Measurements from ENCODE around the gene GPR107. TPM values are rescaled to one million over a fixed set of nuclear protein-coding genes. Genes with fewer than 3 reads are reported as not detected.
A peak's percentile ranks its signal among the peaks of the same experiment; 100 is the strongest.
"Not testable (repeated sequence)": the region's sequence is repeated elsewhere in the genome, so short reads cannot be mapped to it uniquely, and the experiment has no call there.

Gene GPR107
- 32.2 and 33.7 TPM in 2 replicates for total RNA-seq (2014; rRNA removed; shearing (Covaris generic))

DNA sequence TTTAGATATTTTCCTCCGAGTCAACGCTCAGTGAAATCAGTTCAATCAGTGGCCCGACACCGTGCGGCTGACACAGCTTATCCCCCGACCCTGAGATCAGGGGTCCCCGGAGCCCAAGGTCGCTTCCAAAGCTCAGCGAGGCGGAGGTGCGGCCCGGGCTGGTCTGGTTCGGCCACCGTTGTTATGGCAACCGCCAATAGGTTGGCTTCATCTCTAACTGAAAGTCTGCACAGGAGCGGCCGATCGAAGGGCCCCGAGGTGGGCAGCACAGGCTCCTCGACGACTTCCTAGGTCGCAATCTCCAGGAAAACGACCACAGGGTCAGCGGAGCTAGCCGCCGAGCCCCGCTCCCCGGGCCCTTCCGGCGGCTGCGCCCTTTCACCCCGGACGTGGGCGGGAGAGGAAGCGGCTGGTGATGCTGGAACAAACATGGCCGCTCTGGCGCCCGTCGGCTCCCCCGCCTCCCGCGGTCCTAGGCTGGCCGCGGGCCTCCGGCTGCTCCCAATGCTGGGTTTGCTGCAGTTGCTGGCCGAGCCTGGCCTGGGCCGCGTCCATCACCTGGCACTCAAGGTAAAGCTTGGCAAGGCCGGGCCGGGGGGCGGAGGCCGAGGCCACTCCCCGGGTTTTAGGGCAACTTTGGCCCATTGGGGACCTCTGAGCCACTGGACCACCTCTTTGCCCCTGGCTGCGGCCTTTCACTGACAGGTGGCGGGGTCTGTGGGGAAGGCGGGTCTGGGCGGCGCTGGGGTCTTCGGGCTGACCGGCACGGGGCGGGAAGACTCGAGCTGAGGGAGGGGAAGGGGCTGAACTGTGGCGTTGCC, at the start of gene GPR107:
Gene GPR107 (plus strand): TSS at position 403 of the 821 bp plus-strand sequence. CDS start 27 bp downstream, at position 430.
- DNase-seq (ENCODE audit: low read depth), result peak; percentile 74

DNA sequence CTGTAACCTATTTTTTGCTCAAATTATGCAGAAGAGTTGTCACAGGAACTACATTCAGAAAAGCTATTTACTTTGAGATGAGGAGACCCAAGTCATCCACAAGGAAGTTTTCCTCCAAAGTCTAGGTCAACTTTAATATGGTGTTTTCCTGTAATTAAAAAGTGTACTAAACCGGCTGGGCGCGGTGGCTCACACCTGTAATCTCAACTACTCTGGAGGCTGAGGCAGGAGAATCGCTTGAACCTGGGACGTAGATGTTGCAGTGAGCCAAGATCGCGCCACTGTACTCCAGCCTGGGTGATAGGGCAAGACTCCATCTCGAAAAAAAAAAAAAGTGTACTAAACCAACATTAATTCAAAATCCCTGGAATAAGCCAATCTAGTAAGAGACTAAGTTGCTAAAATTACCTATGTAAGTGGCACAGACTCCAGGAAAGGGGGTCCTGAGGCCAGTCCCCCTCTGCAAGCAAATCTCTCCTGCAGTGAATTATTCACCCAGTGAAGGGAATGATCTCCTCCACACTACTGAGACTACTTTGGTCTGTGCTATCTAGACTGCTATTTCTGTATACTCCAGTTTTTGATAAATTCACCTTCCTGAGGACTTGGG, 49.7 kb upstream of the GPR107 start:
- no peak for DNase-seq (ENCODE audit: low read depth)

DNA sequence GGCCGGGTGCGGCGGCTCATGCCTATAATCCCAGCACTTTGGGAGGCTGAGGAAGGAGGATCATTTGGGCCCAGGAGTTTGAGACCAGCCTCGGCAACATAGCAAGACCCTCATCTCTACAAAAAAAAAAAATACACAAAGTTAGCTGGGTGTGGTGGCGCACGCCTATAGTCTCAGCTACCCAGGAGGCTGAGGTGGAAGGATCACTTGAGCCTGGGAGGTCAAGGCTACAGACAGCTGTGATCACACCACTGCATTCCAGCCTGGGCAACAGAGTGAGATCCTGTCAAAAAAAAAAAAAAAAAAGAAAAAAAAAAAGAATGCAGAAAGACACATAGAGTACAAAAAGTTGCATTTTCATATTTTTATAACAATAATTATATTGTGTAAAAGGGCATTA, 46.8 kb upstream of the GPR107 start:
- not testable (repeated sequence) for DNase-seq (ENCODE audit: low read depth)

DNA sequence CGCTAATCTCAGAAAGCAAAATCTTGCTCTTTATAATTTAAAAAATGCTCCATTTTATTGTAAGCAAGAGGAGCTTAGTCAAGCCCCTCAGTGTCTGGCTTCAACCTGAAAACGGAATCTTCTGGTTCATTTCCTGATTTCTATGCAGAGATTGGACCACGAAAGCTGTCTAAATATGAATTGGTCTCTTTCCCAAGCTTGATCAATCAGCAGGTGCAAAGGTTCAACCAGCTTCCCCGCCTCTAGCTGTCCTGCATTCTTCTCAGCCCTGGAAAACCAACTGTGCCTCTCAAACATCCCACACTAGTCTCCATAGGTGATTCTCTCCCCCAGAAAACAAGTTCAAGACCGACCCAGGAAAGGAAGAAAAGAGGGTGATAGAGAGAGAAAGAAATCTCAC, 45.2 kb upstream of the GPR107 start:
- DNase-seq (ENCODE audit: low read depth), result no peak

DNA sequence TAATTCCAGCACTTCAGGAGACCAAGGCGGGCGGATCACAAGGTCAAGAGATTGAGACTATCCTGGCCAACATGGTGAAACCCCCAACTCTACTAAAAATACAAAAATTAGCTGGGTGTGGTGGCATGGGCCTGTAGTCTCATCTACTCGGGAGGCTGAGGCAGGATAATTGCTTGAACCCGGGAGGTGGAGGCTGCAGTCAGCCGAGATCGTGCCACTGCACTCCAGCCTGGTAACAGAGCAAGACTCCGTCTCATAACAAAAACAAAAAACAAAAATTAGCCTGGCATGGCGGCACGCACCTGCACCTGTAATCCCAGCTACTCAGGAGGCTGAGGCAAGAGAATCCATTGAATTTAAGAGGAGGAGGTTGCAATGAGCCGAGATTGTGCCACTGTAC, 44.2 kb upstream of the GPR107 start:
- DNase-seq (ENCODE audit: low read depth), result not testable (repeated sequence)

DNA sequence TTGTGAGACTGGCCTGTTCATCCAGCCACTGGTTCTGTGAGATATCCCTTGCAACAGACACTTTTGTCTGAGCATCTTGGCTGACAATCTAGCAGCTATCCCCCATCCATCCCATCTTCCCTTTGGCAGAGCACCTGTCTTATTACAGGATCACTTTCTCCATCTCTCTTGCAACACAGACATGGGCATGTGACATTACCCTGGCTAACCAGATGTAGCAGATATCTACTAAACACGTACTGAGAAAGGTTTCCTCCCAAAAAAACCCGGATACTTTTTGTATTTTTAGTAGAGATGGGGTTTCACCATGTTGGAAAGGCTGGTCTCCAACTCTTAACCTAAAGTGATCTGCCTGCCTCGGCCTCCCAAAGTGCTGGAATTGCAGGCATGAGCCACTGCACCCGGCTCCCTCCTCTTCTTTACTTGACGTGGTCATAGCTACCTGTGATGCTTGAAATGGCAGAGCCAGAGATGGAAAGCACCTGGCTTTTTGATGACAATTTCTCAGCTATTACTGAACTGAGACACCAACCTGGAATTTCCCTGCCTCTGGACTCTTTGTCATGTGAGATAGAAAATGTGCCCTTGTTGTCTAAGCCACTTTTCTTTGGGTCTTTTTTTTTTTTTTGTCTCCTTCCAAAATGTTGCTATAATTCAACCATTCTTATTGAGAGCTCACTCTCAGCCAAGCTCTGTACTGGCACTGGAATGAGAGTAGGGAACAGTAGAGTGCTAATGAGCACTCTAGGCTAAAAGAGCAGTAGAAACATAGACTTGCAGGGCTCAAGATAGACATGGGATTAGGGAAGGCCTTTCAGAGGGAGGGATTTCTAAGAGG, 43.3 kb upstream of the GPR107 start:
- no peak for DNase-seq (ENCODE audit: low read depth)

DNA sequence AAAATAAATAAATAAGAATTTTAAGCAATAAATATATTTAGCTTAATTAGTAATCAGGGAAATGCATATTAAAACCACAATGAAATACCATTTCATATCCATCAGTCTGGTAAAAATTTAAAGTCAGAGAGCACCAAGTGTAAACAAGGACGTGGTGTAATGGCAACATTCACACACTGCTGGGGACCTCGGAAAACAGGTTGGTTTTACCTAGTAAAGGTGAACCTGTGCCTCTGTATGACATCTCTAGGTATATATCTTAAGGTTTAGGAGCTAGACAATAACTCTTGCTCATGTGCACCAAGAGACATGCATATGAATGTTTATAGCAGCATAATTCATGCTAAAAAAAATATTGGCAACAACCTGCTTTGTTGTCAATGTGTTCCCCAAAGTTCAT, 40.4 kb upstream of the GPR107 start:
- DNase-seq (ENCODE audit: low read depth), result no peak

DNA sequence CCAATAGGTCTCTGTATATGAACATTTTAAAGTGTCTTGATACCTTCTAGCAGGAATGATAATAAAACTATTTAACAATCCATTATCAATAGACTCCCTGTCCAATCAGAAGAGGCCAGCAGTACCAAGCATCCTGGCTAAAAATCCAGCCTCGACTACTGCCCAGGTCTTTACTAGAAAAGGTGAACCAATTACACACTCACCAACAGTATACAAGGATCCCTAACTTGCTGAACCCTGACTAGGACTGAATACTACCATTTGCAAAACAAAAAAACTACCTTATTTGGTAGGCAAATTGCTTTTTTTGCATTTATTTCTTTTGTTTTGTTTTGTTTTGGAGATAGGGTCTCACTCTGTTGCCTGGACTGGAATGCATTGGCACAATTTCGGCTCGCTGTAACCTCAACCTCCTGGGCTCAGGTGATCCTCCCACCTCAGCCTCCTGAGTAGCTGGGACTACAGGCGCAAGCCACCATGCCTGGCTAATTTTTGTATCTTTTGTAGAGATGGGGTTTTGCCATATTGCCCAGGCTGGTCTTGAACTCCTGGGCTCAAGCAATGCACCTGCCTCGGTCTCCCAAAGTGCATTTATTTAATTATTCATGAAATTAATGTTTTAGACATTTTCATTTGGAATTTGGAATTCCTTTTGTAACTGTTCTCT, 38.2 kb upstream of the GPR107 start:
- no peak for DNase-seq (ENCODE audit: low read depth)

DNA sequence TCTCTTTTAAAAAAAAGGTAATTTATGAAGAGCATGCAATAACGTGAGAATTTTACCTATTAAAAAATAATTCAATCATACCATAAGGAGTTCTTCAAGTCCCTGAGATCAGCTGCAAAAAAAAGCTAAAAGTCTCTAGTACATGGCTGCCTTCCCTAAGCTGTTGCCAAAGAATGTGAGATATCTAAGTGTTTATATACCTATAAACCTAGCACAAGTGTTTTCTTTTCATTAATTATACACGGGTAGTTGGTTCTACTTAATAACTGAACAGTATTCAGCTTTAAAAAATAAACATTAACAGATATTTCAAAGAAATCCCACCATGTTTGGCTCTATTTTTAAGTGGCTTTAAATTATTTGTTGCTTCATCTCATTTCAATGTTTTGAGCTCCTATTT, 36.6 kb upstream of the GPR107 start:
- DNase-seq (ENCODE audit: low read depth), result peak; percentile 38

DNA sequence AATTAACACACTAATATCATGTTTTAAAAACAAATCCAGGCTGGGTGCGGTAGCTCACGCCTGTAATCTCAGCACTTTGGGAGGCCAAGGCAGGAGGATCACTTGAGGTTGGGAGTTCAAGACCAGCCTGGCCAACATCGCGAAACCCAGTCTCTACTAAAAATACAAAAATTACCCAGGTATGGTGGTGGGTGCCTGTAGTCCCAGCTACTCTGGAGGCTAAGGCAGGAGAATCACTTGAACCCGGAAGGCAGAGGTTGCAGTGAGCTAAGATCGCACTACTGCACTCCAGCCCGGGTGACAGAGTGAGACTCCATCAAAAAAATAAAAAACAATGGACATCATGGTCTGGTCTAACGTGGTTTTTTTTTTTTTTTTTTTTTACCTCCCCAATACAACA, 36.2 kb upstream of the GPR107 start:
- DNase-seq (ENCODE audit: low read depth), result not testable (repeated sequence)

DNA sequence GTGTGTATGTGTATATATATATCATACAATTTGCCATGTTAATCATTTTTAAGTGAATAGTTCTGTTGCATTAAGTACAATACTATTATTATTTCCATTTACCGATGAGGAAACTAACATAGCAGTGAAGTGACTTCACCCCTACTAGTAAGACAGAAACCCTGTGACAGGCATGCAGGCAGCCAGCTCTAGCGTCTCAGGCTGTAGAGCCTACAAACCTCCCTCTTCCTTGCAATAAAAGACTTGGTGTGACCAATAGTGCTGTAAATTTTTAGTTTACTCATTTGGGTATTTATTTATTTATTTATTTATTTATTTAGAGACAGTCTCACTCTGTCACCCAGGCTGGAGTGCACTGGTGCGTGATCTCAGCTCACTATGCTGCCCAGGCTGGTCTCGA, 35.4 kb upstream of the GPR107 start:
- DNase-seq (ENCODE audit: low read depth), result no peak

DNA sequence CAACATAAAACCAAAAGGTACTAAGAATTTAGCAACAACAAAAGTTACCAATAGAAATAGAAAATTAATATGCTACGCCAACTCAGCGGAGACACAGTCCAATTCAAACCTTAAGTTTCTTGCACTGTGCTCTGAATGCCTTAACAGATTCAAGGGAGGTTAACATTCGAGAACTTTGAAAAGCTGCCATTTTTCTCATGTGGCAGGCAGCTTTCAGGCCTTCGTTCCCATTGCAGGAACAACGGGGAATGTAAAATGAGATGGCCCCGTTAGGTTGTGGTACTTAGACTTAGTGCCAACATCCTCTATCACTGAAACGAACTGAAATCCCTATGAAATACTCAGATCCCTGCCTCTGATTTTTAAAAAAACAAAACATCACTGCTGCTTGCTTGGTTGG, 33.1 kb upstream of the GPR107 start:
- DNase-seq (ENCODE audit: low read depth), result no peak

DNA sequence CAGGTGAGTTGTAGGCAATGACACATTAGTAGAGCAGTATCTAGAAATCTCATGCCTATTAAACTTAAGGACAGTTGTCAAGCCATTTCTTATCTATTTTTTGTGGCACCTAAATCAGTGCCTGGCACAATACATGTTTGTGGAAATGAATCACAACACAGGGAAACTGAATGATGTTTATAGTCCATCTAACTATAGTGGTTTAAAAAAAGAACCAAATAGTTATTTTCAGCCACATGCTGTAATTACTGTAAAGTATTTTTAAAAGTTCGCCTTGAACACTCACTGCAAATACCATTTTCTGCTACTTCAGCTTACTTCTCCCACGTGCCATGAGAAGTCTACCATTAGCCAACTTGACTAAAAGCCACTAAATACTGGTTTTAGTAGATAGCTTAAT, 32.6 kb upstream of the GPR107 start:
- peak; percentile 45 for DNase-seq (ENCODE audit: low read depth)

DNA sequence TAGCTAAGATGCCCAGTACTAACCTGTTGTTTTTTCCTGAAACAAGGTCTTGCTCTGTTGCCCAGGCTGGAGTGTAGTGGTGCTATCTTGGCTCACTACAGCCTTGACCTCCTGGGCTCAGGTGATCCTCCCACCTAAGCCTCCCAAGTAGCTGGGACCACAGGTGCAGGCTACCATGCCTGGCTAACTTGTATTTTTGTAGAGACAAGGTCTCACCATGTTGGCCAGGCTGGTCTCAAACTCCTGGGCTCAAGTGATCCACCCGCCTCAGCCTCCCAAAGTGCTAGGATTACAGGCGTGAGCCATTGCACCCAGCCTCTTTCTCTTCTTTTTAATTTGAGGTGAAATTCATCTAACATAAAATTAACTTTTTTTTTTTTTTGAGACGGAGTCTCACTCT, 31.9 kb upstream of the GPR107 start:
- not testable (repeated sequence) for DNase-seq (ENCODE audit: low read depth)

DNA sequence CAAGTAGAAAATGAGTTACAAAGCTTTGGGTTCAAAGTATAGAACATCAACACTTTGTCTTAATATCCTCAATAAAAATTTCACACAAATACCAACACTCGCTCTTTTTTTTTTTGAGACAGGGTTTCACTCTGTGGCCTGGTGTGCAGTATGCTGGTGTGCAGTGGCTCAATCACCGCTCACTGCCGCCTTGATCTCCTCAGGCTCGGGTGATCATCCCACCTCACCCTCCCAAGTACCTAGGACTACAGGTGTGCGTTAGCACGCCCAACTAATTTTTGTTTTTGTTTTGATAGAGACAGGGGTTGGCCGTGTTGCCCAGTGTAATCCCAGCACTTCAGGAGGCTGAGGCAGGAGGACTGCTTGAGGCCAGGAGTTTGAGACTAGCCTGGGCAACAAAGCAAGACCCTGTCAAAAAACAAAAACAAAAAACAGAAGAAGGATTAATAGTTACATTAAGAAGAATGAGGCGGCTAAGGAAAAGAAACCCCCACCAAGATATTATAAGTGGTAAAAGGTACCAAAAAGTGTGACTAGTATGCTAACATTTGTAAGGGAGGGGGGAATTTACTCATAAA, 31.1 kb upstream of the GPR107 start:
- DNase-seq (ENCODE audit: low read depth), result no peak

DNA sequence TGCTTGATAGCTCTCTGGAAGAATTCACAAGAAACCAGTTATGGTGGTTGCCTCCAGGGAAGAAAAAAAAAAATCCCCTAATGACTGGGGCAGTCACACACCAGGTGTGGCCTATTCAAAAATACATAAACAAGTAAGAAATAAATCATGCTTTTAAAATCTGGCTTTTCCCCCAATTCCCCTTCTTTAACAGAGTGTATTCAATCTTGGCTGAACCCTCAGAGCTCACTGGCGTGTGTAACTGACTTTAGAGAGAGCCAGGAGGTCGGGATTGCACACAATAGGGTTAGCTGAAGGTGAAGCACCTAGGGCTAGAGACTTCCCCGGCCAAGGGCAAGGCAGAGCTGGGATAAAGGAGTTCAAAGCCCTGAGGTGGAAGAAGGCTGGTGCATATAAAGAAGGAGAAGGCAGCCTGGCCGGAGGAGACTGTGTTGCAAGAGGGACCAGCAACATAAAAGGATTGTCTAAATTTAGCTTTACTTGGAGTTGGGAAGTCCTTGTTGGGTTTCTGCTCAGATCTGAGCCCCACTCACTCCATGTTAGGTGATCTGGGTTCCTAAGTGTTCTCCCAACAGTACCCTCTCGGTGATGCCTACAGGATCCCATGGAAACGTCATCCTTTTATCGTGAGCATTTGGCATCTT, 30.4 kb upstream of the GPR107 start:
- DNase-seq (ENCODE audit: low read depth), result peak; percentile 77

DNA sequence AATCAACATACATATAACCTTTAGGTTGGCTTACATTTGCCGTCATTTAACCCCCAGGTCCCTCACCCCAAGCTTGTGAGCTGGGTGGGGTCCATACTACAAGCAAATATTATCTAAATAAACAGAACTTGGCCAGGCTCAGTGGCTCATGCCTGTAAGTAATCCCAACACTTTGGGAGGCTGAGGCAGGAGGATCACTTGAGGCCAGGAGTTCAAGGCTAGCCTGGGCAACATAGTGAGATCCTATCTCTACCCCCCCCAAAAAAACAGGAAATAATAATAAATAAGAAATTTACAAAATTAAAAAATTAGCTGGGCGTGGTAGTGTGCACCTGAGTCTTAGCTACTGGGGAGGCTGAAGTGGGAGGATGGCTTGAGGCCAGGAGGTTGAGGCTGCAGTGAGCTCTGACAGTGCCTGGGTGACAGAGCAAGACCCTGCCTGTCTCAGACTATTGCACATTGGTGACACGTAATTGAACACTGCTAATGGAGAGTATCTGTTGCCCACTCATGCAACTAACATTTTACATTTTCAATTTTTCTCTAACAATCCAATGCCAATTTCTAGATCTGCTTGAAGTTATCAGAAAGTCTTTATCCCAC, 29.6 kb upstream of the GPR107 start:
- no peak for DNase-seq (ENCODE audit: low read depth)

DNA sequence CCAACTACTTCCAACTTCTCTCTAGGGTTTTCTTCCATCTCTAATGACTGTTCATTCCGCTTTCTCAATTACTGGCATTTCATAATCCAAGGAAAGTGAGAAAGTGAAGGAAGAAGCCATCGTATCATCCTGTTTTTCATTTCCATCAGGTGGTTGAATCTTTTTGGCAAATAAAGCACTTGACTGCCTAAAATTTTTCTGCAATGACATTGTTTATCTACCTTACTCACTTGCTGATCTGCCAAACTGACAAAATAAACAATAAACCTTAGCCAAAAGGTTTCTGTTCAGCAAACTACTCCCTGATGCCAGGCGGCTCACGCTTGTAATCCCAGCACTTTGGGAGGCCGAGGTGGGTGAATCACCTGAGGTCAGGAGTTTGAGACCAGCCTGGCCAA, 29.1 kb upstream of the GPR107 start:
- DNase-seq (ENCODE audit: low read depth), result peak; percentile 88

DNA sequence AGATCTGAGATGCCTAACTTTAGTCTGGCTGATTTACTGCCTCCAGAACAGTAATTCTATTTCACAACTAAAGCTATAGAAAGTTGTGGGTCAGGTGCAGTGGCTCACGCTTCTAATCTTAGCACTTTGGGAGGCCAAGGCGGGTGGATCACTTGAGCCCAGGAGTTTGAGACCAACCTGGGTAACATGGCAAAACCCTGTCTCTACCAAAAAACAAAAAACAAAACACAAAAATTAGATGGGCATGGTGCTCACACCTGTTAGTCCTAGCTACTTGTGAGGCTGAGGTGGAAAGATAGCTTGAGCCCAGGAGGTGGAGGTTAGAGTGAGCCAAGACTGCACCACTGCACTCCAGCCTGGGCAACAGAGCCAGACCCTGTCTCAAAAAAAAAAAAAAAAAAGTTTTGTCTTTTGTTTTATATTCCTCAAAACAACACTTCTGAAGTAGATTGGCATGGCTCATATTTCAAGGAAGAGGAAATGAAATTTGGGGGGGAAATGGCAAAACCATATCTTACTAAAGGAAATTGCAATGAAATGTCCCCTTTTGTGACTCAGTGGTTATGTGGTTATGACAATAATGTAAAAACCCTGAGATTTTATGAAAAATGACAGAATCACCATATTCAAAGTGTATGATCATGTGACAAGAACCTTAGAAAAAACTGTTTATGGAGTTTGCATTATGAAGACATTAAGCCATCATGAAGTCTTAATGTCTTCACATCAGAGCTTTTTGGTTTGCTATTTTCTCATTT, 26.9 kb upstream of the GPR107 start:
- DNase-seq (ENCODE audit: low read depth), result no peak

Measured in M059J (cell line).